Fibroblast of mammary gland (primary cell): Measurements from ENCODE around the gene FARS2.
A peak's percentile ranks its signal among the peaks of the same experiment; 100 is the strongest.

Experiments
- DNase-seq: peaks from one replicate; pipeline ENCODE4 v3.0.0-alpha.2; 2010; ENCODE audit warnings: low read depth
- H3K4me3 ChIP-seq: 2 replicates; pipeline ENCODE4 v1.5.1; 2011; ENCODE audit warnings: low read depth, mild to moderate bottlenecking, low read length, moderate library complexity; ENCODE audit not compliant: control insufficient read depth
- TF ChIP-seq, protein P1 (sequence below): conservative IDR thresholded peaks from 2 replicates; pipeline ENCODE4 v1.5.1; 2011; ENCODE audit warnings: low read depth, low read length, inconsistent platforms; ENCODE audit not compliant: control insufficient read depth, insufficient read depth

FARS2 gene

DNA sequence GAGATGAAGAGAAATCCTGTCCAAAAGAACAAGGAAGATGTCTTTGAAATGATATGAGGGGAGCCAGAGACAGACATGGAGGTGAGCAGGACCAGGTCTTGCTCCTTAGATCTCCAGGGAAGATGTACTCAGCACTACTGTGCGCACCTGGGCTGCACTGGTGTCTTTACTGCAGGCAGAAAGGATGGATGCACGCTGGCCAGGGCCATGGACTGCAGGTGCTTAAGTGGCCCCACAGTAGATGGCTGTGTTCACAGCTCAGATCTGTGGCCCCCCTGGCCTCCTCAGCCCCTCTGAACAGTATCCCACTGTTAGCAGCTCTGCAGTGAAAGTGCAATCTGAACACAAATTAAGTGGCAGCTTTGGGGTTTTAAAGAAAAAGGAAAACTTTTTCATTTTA, 402.4 kb downstream of the FARS2 start:
- TF ChIP-seq, protein P1, sequence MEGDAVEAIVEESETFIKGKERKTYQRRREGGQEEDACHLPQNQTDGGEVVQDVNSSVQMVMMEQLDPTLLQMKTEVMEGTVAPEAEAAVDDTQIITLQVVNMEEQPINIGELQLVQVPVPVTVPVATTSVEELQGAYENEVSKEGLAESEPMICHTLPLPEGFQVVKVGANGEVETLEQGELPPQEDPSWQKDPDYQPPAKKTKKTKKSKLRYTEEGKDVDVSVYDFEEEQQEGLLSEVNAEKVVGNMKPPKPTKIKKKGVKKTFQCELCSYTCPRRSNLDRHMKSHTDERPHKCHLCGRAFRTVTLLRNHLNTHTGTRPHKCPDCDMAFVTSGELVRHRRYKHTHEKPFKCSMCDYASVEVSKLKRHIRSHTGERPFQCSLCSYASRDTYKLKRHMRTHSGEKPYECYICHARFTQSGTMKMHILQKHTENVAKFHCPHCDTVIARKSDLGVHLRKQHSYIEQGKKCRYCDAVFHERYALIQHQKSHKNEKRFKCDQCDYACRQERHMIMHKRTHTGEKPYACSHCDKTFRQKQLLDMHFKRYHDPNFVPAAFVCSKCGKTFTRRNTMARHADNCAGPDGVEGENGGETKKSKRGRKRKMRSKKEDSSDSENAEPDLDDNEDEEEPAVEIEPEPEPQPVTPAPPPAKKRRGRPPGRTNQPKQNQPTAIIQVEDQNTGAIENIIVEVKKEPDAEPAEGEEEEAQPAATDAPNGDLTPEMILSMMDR = no peak
- no peak overlapping the region for H3K4me3 ChIP-seq

DNA sequence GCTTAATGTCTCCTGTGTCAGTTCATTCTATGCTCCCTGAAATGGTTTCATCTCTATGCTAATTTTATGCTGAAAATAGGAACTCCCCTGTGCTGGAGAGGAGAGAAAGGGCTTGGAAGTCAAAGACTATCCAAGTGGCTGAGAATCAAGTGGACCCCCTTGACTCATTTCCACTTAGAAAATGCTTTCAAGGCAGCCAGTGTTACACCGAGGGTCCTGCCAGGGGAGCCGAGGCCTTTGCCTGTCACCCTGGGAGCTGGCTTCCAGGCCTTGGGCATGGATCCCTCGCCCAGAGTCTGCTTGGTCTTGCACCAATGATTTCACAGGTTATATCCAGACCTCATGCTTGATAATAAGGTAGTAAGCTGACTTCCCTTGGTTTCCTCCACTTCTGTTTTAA, 402.8 kb downstream of the FARS2 start:
- no peak for DNase-seq
- H3K4me3 ChIP-seq = no peak overlapping the region
- TF ChIP-seq, protein P1 = no peak

More for the DNA sequence above, 402.4 kb downstream of the FARS2 start:
- no peak for DNase-seq

DNA sequence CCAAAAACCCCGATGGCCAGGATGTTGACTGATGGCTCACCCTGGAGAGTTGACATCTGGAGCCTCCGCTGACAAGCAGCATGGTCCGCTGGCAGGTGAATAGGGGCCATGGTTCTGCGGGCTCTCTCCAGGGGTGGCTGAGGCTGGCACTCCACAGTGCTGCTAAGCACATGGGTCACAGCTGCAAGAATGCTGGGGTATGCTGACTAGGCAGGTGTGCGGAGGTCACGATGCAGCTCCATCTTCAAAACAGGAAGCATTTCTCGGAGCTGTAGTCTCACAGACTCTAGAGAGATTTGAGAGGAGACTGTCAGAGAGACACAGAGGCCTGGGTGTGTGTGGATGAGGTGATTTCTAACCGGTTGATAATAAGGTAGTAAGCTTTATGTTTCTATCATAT, 403.9 kb downstream of the FARS2 start:
- DNase-seq = no peak
- H3K4me3 ChIP-seq = no peak overlapping the region
- TF ChIP-seq, protein P1 = no peak

DNA sequence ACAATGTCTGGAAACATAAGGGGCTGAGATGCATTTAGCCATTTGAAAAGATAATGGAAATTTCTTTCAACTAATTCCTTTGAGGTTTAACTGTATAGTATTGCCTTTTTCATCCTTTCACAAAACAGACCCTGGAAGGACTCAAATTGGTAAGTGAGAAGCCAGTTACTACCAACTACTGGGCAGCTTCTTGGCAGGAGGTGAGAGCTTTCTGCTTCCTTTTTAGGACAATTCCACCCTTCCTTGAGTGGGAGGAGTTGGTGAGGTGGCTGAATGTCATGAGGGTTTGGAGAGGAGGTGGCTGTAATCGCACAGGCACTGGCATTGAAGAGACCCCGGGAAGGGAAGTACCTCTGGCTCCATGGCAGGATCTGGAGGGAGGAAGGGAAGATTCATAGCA, 404.4 kb downstream of the FARS2 start:
- no peak for DNase-seq
- TF ChIP-seq, protein P1 = no peak
- H3K4me3 ChIP-seq = no peak overlapping the region

DNA sequence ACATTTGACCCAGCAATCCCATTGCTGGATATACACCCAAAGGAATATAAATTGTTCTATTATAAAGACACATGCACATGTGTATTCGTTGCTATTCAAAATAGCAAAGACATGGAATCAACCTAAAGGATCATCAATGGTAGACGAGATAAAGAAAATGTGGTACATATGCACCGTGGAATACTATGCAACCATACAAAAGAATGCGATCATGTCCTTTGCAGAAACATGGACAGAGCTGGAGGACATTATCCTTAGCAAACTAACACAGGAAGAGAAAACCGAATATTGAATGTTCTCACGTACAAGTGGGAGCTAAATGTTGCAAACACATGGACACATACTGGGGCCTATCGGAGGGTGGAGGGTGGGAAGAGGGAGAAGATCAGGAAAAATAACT, 405.4 kb downstream of the FARS2 start:
- H3K4me3 ChIP-seq = no peak overlapping the region
- no peak for DNase-seq
- TF ChIP-seq, protein P1 = no peak

DNA sequence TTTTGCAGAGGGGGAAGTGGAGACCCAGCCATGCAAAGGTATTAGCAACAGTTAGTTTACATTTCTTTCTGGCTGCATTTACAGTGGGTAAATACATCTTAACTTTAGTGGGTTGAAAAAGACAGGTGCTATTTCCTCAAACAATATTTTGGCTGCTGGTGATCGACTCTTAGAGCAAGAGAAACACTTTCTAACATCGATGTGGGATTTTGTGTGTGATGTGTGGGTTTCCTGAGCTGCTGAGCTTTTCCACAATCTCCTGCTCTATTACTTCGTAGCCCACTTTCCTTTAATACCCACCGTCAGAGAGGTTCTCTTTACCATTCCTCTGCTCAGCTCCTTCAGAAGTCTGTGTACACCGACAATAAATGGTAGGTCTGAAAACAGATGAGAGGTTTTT, 406.4 kb downstream of the FARS2 start:
- no peak overlapping the region for H3K4me3 ChIP-seq
- no peak for DNase-seq
- TF ChIP-seq, protein P1 = no peak

DNA sequence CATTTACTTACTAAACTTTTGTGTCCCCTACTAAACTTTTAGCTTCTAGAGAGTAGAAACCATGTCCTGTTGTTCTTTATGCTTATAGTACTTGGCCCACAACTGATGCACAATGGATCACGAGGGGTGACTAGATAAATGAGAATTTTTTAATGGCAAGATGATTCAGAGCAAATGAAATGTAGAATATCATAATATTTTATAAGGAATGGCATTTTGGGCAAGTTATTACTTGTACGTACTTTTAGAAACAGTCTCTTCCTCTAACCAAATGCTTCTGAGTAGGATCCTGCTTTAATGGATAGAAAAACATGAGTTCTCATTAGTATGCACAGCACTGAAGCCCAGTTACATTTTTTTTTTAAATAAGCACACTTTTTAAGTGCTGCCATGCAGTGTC, 409.1 kb downstream of the FARS2 start:
- H3K4me3 ChIP-seq = no peak overlapping the region
- TF ChIP-seq, protein P1 = no peak

More for the DNA sequence above, 409.1 kb downstream of the FARS2 start:
- peak; percentile 10 for DNase-seq
